ENCODE data around the gene CKAP2L. TPM values are rescaled to one million over a fixed set of nuclear protein-coding genes. Genes with fewer than 3 reads are reported as not detected.

CKAP2L gene
- total RNA-seq, 3 donors from 2014 or later (not counting 1 experiment from before 2014, with no cell fraction given), result 1.2 to 3.4 (median 1.2) TPM

DNA sequence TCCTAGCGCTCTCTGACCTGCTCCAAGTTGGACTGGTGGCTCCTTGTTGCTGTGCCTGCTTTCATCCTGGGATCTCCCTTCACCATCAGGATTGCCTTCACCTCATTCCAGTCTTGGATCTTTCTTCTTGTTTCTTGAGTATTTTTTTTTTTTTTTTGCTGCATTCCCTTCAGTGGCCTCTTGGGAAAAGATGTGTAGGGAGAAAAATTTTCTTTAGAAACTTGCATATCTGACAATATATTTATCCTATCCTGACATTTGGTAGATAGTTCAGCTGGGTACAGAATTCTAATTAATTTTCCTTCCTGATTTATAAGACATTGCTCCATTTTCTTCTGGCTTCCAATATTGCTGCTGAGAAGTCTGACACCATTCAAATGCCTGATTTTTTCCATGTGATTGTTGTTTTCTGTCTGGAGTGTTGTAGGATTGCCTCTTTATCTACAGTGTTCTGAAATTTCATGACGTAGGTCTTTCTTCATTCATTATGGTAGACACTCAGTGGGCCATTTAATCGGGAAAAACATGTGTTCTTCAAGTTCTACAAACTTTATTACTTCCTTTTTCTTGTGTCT, 42.9 kb upstream of the CKAP2L start:
- intact Hi-C loops (cut with micrococcal nuclease), result no loop called here
- no peaks in the 10 kb centered on the region for H3K27me3 ChIP-seq (ENCODE audit: control insufficient read depth, insufficient read depth, low read length)
- H3K4me3 Mint-ChIP-seq, result no peak overlapping the region
- TF ChIP-seq, protein P1, sequence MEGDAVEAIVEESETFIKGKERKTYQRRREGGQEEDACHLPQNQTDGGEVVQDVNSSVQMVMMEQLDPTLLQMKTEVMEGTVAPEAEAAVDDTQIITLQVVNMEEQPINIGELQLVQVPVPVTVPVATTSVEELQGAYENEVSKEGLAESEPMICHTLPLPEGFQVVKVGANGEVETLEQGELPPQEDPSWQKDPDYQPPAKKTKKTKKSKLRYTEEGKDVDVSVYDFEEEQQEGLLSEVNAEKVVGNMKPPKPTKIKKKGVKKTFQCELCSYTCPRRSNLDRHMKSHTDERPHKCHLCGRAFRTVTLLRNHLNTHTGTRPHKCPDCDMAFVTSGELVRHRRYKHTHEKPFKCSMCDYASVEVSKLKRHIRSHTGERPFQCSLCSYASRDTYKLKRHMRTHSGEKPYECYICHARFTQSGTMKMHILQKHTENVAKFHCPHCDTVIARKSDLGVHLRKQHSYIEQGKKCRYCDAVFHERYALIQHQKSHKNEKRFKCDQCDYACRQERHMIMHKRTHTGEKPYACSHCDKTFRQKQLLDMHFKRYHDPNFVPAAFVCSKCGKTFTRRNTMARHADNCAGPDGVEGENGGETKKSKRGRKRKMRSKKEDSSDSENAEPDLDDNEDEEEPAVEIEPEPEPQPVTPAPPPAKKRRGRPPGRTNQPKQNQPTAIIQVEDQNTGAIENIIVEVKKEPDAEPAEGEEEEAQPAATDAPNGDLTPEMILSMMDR (IDR thresholded peaks at IDR 0.05), result no peak
- DNase-seq (no peak), ATAC-seq (no peak)
- H3K4me3 ChIP-seq (ENCODE audit: low read length), result no peak overlapping the region
- H3K9me3 Mint-ChIP-seq, result no peaks in the 10 kb centered on the region
- no peaks in the 10 kb centered on the region for H3K9me3 ChIP-seq (ENCODE audit: control insufficient read depth, insufficient read depth, low read length)
- peaks cover 6 to 18% of the 10 kb centered on the region in 2 donors for H3K4me1 Mint-ChIP-seq
- H3K4me1 ChIP-seq (ENCODE audit: control insufficient read depth, insufficient read depth, low read length), result peaks cover 9% of the 10 kb centered on the region
- H3K27ac ChIP-seq (ENCODE audit: low read length), result no peak overlapping the region
- 96% methylated on average over 3 of the region's 3 CpGs for WGBS (ENCODE audit: insufficient coverage)
- H3K27me3 Mint-ChIP-seq (ENCODE audit: low read depth in 2 of 2), result no peaks in the 10 kb centered on the region
- no peak overlapping the region for H3K27ac Mint-ChIP-seq
- no peaks in the 10 kb centered on the region for H3K36me3 Mint-ChIP-seq
- H3K36me3 ChIP-seq (ENCODE audit: control insufficient read depth, insufficient read depth, low read length), result no peaks in the 10 kb centered on the region

DNA sequence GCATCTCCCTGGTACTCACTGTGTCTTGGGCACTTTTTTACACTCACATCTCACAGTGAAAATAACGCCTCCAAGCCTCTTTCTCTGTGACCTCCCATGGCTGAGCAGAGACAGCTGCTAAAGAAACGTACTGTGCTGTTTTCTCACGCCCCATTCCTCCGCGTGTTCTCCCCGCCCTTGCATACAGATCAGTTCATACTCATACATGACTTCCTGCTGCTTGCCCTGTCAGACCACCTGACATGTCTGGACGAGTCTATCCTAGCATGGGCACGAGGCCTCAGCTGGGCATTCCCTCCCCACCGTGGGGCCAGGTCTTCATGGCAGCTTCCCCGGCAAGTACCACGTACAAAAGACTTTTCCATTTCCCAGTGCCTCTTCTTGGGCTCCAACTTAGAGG, 41.1 kb upstream of the CKAP2L start:
- ATAC-seq (no peak), DNase-seq (no peak)
- no peaks in the 10 kb centered on the region for H3K9me3 ChIP-seq (ENCODE audit: control insufficient read depth, insufficient read depth, low read length)
- TF ChIP-seq, protein P1 (IDR thresholded peaks at IDR 0.05), result no peak
- intact Hi-C loops (cut with micrococcal nuclease), result no loop called here
- no peaks in the 10 kb centered on the region for H3K4me1 ChIP-seq (ENCODE audit: control insufficient read depth, insufficient read depth, low read length)
- H3K4me1 Mint-ChIP-seq, result peaks cover 0 to 5% of the 10 kb centered on the region in 2 donors
- no peaks in the 10 kb centered on the region for H3K9me3 Mint-ChIP-seq
- H3K4me3 Mint-ChIP-seq, result no peak overlapping the region
- H3K27ac Mint-ChIP-seq, result no peak overlapping the region
- no peaks in the 10 kb centered on the region for H3K36me3 Mint-ChIP-seq
- WGBS (ENCODE audit: insufficient coverage), result 73% methylated on average over 11 of the region's 11 CpGs
- no peak overlapping the region for H3K4me3 ChIP-seq (ENCODE audit: low read length)
- no peaks in the 10 kb centered on the region for H3K27me3 Mint-ChIP-seq (ENCODE audit: low read depth in 2 of 2)
- no peak overlapping the region for H3K27ac ChIP-seq (ENCODE audit: low read length)
- no peaks in the 10 kb centered on the region for H3K36me3 ChIP-seq (ENCODE audit: control insufficient read depth, insufficient read depth, low read length)
- no peaks in the 10 kb centered on the region for H3K27me3 ChIP-seq (ENCODE audit: control insufficient read depth, insufficient read depth, low read length)

DNA sequence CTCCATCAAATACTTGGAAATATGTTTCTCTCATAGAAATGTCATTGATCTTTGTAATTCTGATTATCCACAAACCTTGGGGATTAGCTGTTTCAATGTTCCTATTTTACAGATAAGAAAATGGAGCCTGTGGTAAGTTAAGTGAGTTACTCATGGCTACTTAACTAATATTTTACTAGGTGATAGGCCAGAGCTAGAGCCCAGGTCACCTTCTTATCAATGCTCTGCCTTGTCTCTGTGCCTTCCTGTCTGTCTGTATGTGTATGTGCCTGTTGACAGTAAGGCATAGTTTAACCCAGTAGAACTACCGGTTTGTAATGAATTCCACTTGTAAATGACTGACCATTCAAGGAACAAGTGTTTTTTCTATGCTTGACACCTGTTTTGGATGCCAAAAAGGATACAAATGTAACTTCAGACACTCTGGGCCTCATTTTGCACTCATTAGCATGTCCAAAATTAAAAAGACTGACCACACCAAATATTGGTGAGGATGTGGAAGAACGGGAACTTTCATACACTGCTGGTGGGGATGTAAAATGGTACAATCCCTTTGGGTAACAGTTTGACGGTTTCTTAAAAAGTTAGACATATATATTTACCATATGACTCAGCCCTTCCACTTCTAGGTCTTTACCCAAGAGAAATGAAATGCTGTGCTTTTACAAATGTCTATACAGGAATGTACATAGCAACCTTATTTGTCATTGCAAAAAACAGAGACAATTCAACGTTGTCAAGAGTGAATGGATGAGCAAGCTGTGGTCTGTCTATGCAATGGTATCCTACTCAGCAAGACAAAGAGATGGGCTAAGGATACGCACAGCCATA, 39.5 kb upstream of the CKAP2L start:
- ATAC-seq (no peak), DNase-seq (no peak)
- peaks cover 8% of the 10 kb centered on the region in 2 donors for H3K4me1 Mint-ChIP-seq
- Histone ChIP-seq H3K4me3 (ENCODE audit: low read length) (no peak overlapping the region), H3K4me1 (ENCODE audit: control insufficient read depth, insufficient read depth, low read length) (no peaks in the 10 kb centered on the region), H3K27ac (ENCODE audit: low read length) (no peak overlapping the region), H3K27me3 (ENCODE audit: control insufficient read depth, insufficient read depth, low read length) (no peaks in the 10 kb centered on the region), H3K9me3 (ENCODE audit: control insufficient read depth, insufficient read depth, low read length) (no peaks in the 10 kb centered on the region), H3K36me3 (ENCODE audit: control insufficient read depth, insufficient read depth, low read length) (no peaks in the 10 kb centered on the region)
- H3K27ac Mint-ChIP-seq, result no peak overlapping the region
- TF ChIP-seq, protein P1 (IDR thresholded peaks at IDR 0.05), result no peak
- no peak overlapping the region for H3K4me3 Mint-ChIP-seq
- H3K9me3 Mint-ChIP-seq, result no peaks in the 10 kb centered on the region
- WGBS (ENCODE audit: insufficient coverage), result 85% methylated on average over 3 of the region's 5 CpGs
- no peaks in the 10 kb centered on the region for H3K36me3 Mint-ChIP-seq
- H3K27me3 Mint-ChIP-seq (ENCODE audit: low read depth in 2 of 2), result no peaks in the 10 kb centered on the region
- intact Hi-C loops (cut with micrococcal nuclease), result no loop called here

Measured in natural killer cell (primary cell).